Inferior parietal cortex (tissue), 1 donor: ENCODE results near the gene CCBE1.
"Not testable (repeated sequence)": the region's sequence is repeated elsewhere in the genome, so short reads cannot be mapped to it uniquely, and the experiment has no call there.

Source experiments
- DNase-seq: peaks from one replicate; pipeline ENCODE4 v3.0.0-alpha.2; 2016; ENCODE audit errors: extremely low spot score

Gene CCBE1

GRCh38 chr18:59539108-59539507 is 158.1 kb downstream of the CCBE1 start:
- no peak for DNase-seq

- no peak for DNase-seq
Observed at GRCh38 chr18:59537579-59537978, 159.6 kb downstream of the CCBE1 start.

- DNase-seq: no peak
Observed at GRCh38 chr18:59536166-59536565, 161.1 kb downstream of the CCBE1 start.

GRCh38 chr18:59535055-59535454 is 162.2 kb downstream of the CCBE1 start:
- no peak for DNase-seq

GRCh38 chr18:59528866-59529265 is 168.4 kb downstream of the CCBE1 start:
- no peak for DNase-seq

- no peak for DNase-seq
Observed at GRCh38 chr18:59520562-59521355, 176.5 kb downstream of the CCBE1 start.

- DNase-seq: no peak
Observed at GRCh38 chr18:59518705-59519104, 178.5 kb downstream of the CCBE1 start.

- no peak for DNase-seq
Observed at GRCh38 chr18:59517446-59518165, 179.6 kb downstream of the CCBE1 start.

- no peak for DNase-seq
Observed at GRCh38 chr18:59516356-59517155, 180.7 kb downstream of the CCBE1 start.

GRCh38 chr18:59515956-59516355 is 181.3 kb downstream of the CCBE1 start:
- DNase-seq: not testable (repeated sequence)

GRCh38 chr18:59515147-59515546 is 182.1 kb downstream of the CCBE1 start:
- DNase-seq: no peak

- DNase-seq: no peak
Observed at GRCh38 chr18:59514203-59514602, 183.0 kb downstream of the CCBE1 start.

GRCh38 chr18:59512025-59512755 is 185.0 kb downstream of the CCBE1 start:
- no peak for DNase-seq

GRCh38 chr18:59509481-59510442 is 187.5 kb downstream of the CCBE1 start:
- DNase-seq: no peak

- DNase-seq: no peak
Observed at GRCh38 chr18:59505356-59505755, 191.9 kb downstream of the CCBE1 start.

GRCh38 chr18:59502274-59503175 is 194.7 kb downstream of the CCBE1 start:
- no peak for DNase-seq

GRCh38 chr18:59501920-59502273 is 195.3 kb downstream of the CCBE1 start:
- no peak for DNase-seq

- no peak for DNase-seq
Observed at GRCh38 chr18:59500765-59501164, 196.5 kb downstream of the CCBE1 start.

GRCh38 chr18:59498506-59499086 is 198.6 kb downstream of the CCBE1 start:
- no peak for DNase-seq
